Measurements from ENCODE around the gene CHL1.

Gene CHL1

GRCh38 chr3:243356-243725, 46.8 kb downstream of the CHL1 start:
- no peak overlapping the region for H3K4me3 ChIP-seq (ENCODE audit: low read length)
- peak; percentile 35 for DNase-seq (ENCODE audit: low read depth)
- TF ChIP-seq CTCF (IDR thresholded peaks at IDR 0.05; ENCODE audit: insufficient read depth, low read depth, low read length, missing control alignments): no peak

GRCh38 chr3:244041-244440, 47.5 kb downstream of the CHL1 start:
- no peak for TF ChIP-seq CTCF (IDR thresholded peaks at IDR 0.05; ENCODE audit: insufficient read depth, low read depth, low read length, missing control alignments)
- DNase-seq (ENCODE audit: low read depth): no peak
- no peak overlapping the region for H3K4me3 ChIP-seq (ENCODE audit: low read length)

- no peak overlapping the region for H3K4me3 ChIP-seq (ENCODE audit: low read length)
- TF ChIP-seq CTCF (IDR thresholded peaks at IDR 0.05; ENCODE audit: insufficient read depth, low read depth, low read length, missing control alignments): no peak
- no peak for DNase-seq (ENCODE audit: low read depth)
Measured at GRCh38 chr3:247916-248315, 51.4 kb downstream of the CHL1 start.

GRCh38 chr3:248864-249520, 52.4 kb downstream of the CHL1 start:
- no peak for TF ChIP-seq CTCF (IDR thresholded peaks at IDR 0.05; ENCODE audit: insufficient read depth, low read depth, low read length, missing control alignments)
- no peak overlapping the region for H3K4me3 ChIP-seq (ENCODE audit: low read length)
- no peak for DNase-seq (ENCODE audit: low read depth)

GRCh38 chr3:249587-250262, 53.2 kb downstream of the CHL1 start:
- peak; percentile 58 for DNase-seq (ENCODE audit: low read depth)
- H3K4me3 ChIP-seq (ENCODE audit: low read length): no peak overlapping the region
- TF ChIP-seq CTCF (IDR thresholded peaks at IDR 0.05; ENCODE audit: insufficient read depth, low read depth, low read length, missing control alignments): no peak

GRCh38 chr3:256501-256900, 59.9 kb downstream of the CHL1 start:
- no peak for TF ChIP-seq CTCF (IDR thresholded peaks at IDR 0.05; ENCODE audit: insufficient read depth, low read depth, low read length, missing control alignments)
- H3K4me3 ChIP-seq (ENCODE audit: low read length): no peak overlapping the region
- no peak for DNase-seq (ENCODE audit: low read depth)

GRCh38 chr3:257826-258225, 61.3 kb downstream of the CHL1 start:
- no peak for DNase-seq (ENCODE audit: low read depth)
- TF ChIP-seq CTCF (IDR thresholded peaks at IDR 0.05; ENCODE audit: insufficient read depth, low read depth, low read length, missing control alignments): no peak

More at GRCh38 chr3:257826-258225, 61.3 kb downstream of the CHL1 start:
- no peak overlapping the region for H3K4me3 ChIP-seq (ENCODE audit: low read length)

Measured in epithelial cell of esophagus (primary cell).